ENCODE data around the gene TOMM7. TPM values are rescaled to one million over a fixed set of nuclear protein-coding genes. Genes with fewer than 3 reads are reported as not detected.

The TOMM7 gene
- total RNA-seq, 4 donors from 2014 or later: 133 to 211 (median 177) TPM

DNA sequence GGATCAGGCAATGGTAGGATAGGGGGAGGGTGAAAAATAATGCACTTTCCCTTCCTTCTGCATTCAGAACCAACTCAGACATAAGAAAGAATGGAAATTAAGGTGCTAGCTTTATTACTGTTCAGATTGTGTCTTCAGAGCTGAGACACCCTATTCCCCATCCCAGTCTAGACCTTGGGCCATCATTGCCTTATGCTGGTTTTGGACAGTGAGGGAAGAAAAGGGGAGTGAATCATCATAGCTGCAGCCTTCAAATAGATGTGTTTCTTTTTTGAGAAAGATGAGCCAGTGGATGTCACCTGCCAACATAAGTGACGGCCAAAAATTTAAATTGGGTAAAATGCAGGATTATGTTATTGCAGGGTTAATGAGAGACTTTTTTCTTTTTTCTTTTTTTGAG, 27.0 kb upstream of the TOMM7 start:
- WGBS, 2 donors: 75 to 84% methylated on average over 1 of the region's 1 CpG
- no peak for TF ChIP-seq POLR2A (IDR thresholded peaks at IDR 0.05)
- no peak for TF ChIP-seq EP300 (IDR thresholded peaks at IDR 0.05)
- TF ChIP-seq, protein P1, sequence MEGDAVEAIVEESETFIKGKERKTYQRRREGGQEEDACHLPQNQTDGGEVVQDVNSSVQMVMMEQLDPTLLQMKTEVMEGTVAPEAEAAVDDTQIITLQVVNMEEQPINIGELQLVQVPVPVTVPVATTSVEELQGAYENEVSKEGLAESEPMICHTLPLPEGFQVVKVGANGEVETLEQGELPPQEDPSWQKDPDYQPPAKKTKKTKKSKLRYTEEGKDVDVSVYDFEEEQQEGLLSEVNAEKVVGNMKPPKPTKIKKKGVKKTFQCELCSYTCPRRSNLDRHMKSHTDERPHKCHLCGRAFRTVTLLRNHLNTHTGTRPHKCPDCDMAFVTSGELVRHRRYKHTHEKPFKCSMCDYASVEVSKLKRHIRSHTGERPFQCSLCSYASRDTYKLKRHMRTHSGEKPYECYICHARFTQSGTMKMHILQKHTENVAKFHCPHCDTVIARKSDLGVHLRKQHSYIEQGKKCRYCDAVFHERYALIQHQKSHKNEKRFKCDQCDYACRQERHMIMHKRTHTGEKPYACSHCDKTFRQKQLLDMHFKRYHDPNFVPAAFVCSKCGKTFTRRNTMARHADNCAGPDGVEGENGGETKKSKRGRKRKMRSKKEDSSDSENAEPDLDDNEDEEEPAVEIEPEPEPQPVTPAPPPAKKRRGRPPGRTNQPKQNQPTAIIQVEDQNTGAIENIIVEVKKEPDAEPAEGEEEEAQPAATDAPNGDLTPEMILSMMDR (IDR thresholded peaks at IDR 0.05): no peak
- DNase-seq (ENCODE audit: low spot score in 2 of 2): no peak
- Histone ChIP-seq H3K4me1 (peaks cover 0 to 14% (median 0%) of the 10 kb centered on the region in 4 donors), H3K36me3 (no peaks in the 10 kb centered on the region), H3K4me3 (no peak overlapping the region), H3K9me3 (no peaks in the 10 kb centered on the region), H3K27ac (no peak overlapping the region), H3K27me3 (no peaks in the 10 kb centered on the region)

DNA sequence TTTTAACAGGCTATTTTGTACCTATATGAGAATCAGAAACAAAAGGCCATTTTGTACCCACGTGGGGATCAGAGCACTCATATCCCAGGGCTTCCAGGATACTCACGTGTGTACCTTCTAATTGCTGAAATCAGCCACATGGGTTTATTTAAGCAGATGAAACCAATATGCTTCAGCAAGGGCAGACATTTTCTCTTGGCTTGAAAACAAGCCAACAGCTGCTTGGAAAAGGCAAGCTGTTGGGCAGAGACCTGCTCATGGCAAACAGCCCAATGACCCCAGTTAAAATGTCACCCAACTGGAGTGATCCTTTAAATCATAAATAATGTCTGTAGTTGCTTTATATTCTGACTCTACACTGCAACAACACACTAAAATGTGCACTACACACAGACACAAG, 26.5 kb upstream of the TOMM7 start:
- Histone ChIP-seq H3K4me1 (peaks cover 0 to 14% (median 0%) of the 10 kb centered on the region in 4 donors), H3K27ac (no peak overlapping the region), H3K4me3 (no peak overlapping the region), H3K27me3 (no peaks in the 10 kb centered on the region), H3K9me3 (no peaks in the 10 kb centered on the region), H3K36me3 (no peaks in the 10 kb centered on the region)
- TF ChIP-seq, protein P1 (IDR thresholded peaks at IDR 0.05): no peak
- no peak for TF ChIP-seq POLR2A (IDR thresholded peaks at IDR 0.05)
- TF ChIP-seq EP300 (IDR thresholded peaks at IDR 0.05): no peak
- 15 to 29% methylated on average over 2 of the region's 2 CpGs for WGBS, 2 donors
- no peak for DNase-seq (ENCODE audit: low spot score in 2 of 2)

DNA sequence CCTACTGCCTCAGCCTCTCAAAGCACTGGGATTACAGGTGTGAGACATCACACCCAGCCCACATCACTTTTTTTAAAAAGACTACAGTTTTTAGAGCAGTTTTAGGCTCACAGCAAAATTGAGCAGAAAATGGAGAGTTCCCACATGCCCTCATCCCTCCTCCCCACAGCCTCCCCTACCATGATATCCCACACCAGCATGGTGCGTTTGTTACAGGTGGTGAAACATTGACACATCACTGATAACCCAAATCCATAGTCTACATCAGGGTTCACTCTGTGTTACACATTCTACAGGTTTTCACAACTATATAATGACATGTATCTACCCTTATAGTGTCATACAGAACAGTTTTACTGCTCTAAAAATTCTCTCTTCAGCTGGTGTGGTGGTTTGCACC, 24.3 kb upstream of the TOMM7 start:
- TF ChIP-seq, protein P1 (IDR thresholded peaks at IDR 0.05): no peak
- no peak for TF ChIP-seq EP300 (IDR thresholded peaks at IDR 0.05)
- TF ChIP-seq POLR2A (IDR thresholded peaks at IDR 0.05): no peak
- Histone ChIP-seq H3K4me1 (peaks cover 0 to 22% (median 5%) of the 10 kb centered on the region in 4 donors), H3K27ac (no peak overlapping the region), H3K27me3 (no peaks in the 10 kb centered on the region), H3K36me3 (no peaks in the 10 kb centered on the region), H3K4me3 (no peak overlapping the region), H3K9me3 (no peaks in the 10 kb centered on the region)
- DNase-seq (ENCODE audit: low spot score in 2 of 2): no peak
- WGBS, 2 donors: 82 to 94% methylated on average over 1 of the region's 1 CpG

DNA sequence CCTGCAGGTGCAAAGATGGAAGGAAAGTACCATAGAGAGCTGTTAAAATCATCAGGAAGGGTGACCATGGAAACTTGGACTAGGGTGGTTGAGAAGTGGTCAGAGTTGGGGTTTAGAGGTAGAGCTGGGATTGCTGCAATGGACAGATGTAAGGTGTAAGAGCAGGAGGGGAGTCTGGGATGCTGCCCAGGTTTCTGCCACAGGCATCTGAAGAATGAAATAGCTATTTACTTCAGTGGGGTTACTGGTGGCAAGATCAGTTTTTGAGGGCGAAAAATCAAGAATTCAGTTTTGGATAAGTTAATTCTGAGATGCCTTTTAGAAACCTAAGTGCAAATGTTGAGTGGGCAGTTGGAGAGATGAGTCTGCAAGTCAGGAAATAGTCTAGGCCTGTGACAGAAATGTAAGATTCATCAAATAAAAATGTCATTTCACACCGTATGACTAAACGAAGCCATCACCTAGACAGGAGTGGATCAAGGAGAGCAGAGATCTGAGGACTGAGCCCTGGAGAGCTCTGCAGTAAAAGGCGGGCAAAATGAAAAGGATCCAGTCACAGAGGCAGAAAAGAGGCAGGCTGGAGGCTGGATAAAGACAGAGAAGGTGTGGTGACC, 22.7 kb upstream of the TOMM7 start:
- Histone ChIP-seq H3K27me3 (no peaks in the 10 kb centered on the region), H3K9me3 (no peaks in the 10 kb centered on the region), H3K36me3 (no peaks in the 10 kb centered on the region), H3K27ac (peak overlapping the region in 2 of 4 donors; percentile 14 to 91), H3K4me1 (peaks cover 0 to 23% (median 6%) of the 10 kb centered on the region in 4 donors), H3K4me3 (no peak overlapping the region)
- DNase-seq (ENCODE audit: low spot score in 2 of 2): no peak
- TF ChIP-seq POLR2A (IDR thresholded peaks at IDR 0.05): no peak
- TF ChIP-seq EP300 (IDR thresholded peaks at IDR 0.05): no peak
- TF ChIP-seq, protein P1 (IDR thresholded peaks at IDR 0.05): no peak
- 90 to 91% methylated on average over 4 of the region's 4 CpGs for WGBS, 2 donors

DNA sequence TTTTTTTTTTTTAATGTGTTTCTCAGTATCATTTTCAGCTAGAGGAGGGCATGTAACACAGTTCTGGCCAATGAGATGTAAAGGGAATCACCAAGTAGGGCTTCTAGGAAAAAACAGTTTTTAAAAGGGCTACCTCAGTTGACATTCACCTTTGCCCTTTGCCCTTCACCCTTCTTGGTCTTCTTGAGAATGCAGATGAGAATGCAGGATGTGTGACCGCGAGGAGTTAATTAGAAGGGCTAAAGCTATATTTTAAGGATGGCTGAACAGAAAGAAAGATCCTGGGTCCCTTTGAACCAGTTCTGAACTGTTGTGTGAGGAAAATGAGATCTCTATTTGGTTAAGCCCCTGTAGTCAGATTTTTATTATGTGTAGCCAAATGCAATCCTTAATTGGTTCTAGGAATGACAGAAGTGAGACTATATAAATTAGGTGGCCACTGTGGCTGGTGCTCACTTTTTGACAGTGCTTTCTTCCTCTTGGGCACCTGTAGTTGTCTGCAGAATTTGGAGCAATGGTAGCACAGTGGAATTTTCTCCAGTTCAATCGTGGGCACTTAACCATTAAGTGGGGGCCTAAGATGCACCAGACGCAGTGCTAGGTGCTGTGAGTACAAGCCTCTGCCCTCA, 21.1 kb upstream of the TOMM7 start:
- Histone ChIP-seq H3K4me3 (no peak overlapping the region), H3K36me3 (no peaks in the 10 kb centered on the region), H3K27ac (peak overlapping the region in 2 of 4 donors; percentile 91 to 95), H3K4me1 (peaks cover 0 to 15% (median 6%) of the 10 kb centered on the region in 4 donors), H3K9me3 (no peaks in the 10 kb centered on the region), H3K27me3 (no peaks in the 10 kb centered on the region)
- TF ChIP-seq EP300 (IDR thresholded peaks at IDR 0.05) (no peak), POLR2A (IDR thresholded peaks at IDR 0.05) (no peak)
- TF ChIP-seq, protein P1 (IDR thresholded peaks at IDR 0.05): no peak
- 46 to 54% methylated on average over 4 of the region's 4 CpGs for WGBS, 2 donors
- no peak for DNase-seq (ENCODE audit: low spot score in 2 of 2)
